Measurements from ENCODE around the gene OR6S1.

- TF ChIP-seq L3MBTL2 (conservative IDR thresholded peaks at IDR 0.05), result no peak
- no peak for TF ChIP-seq HDGF (IDR thresholded peaks at IDR 0.05; ENCODE audit: borderline replicate concordance)
- TF ChIP-seq ELF4 (IDR thresholded peaks at IDR 0.05), result no peak
- no peak for TF ChIP-seq SUZ12 (IDR thresholded peaks at IDR 0.05)
- TF ChIP-seq CTBP1 (IDR thresholded peaks at IDR 0.05; ENCODE audit: borderline replicate concordance), result no peak
- TF ChIP-seq ZNF384 (IDR thresholded peaks at IDR 0.05), result no peak
- no peak for TF ChIP-seq FOXA1 (IDR thresholded peaks at IDR 0.05)
- TF ChIP-seq FOXK2 (IDR thresholded peaks at IDR 0.05), result no peak
- TF ChIP-seq FOXM1 (IDR thresholded peaks at IDR 0.05; ENCODE audit: borderline replicate concordance), result no peak
- TF ChIP-seq BHLHE40 (IDR thresholded peaks at IDR 0.05; ENCODE audit: borderline replicate concordance), result no peak
- TF ChIP-seq SP1 (IDR thresholded peaks at IDR 0.05), result no peak
- no peak for TF ChIP-seq TARDBP (IDR thresholded peaks at IDR 0.05)
- TF ChIP-seq NFRKB (IDR thresholded peaks at IDR 0.05), result no peak
These were observed 23.2 kb downstream of the OR6S1 start for GRCh38 chr14:20618271-20618749.

Measured in HEK293T (cell line).